NCI-H774 (cell line): Measurements from ENCODE around the gene GADD45G.

Experiments used
- DNase-seq: peaks from one replicate; lab custom pipeline; 2025; lab: John Stamatoyannopoulos, UW

The GADD45G gene

DNA sequence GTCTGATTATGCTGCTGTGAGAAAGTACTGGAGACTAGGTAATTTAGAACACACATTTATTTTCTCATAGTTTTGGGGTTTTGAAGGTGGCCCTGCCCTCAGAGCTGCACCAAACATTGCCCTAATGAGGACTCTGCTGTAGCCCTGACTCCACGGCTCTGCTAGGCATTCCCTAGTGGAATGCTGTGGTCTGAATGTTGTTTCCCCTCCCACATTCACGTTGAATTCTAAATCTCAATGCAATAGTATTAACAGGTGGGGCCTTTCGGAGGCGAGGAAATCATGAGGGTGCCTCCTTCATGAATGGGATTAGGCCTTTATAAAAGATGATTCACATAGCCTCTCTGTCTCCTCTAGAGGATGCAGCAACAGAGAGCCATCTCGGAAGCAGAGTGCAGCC lies 25.7 kb downstream of the GADD45G start:
- no peak for DNase-seq

DNA sequence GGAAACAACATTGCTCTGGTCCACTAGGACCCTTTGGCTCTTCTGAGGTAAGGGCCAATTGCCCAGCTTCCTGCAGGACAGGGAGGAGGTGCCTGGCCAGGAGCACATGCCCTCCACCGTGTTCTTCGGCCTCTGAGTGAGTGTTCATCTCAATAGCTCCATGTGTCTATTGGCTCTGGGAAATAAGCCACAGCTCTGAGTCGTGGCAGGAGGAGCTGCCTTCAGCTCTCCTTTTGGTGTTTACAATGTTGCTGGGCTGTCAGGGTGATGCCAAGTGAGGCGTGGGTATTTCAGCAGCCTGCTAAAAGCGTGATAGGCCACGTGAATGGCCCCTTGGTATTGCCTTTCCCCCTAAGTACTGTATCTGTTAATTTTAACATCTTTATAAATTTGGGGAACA lies 26.6 kb downstream of the GADD45G start:
- no peak for DNase-seq

DNA sequence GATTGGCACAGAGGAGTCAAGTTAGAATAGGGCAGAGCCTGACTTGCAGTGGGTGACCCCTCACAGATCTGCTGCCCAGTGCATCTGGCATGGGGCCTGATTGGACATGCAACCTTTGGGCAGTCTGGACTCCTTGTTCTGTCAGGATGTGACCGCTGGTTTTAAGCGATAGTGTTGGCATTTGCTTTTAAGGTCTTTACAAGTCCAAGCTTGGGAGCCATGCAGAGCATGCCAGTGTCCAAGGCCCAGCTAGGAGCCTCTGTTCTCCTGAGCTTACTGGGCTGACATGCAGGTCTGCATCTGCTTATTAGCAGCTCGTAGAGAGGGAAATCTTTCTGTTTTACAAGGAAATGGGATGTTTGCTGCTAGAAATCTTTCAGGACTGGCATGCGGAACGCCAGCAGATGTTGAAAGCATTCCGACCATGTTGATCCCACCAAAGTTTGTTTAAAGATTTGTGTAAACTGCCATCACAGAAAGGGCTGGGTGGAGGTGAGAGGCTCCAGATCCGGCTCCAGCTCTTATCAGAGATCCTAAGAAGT lies 27.5 kb downstream of the GADD45G start:
- DNase-seq, result no peak

DNA sequence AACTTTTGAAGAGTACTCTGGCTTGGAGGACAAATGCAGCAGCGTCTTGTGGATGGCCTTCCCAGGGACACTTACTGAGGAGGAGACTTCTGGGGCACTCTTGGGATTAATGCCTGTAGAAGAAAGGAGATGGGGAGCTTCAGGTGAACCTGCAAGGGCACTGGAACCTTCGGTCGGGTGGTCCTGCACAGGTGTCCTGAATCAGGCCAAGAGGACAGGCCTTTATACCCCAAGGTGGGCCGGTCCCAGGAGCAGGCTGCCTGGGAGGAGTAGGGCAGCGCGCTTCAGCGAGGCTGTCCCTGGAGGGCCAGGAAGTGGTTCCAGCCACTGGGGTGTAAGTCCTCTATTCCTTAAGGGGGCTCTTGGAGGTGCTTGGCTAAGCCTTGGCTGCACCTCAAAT lies 27.9 kb downstream of the GADD45G start:
- DNase-seq, result no peak

DNA sequence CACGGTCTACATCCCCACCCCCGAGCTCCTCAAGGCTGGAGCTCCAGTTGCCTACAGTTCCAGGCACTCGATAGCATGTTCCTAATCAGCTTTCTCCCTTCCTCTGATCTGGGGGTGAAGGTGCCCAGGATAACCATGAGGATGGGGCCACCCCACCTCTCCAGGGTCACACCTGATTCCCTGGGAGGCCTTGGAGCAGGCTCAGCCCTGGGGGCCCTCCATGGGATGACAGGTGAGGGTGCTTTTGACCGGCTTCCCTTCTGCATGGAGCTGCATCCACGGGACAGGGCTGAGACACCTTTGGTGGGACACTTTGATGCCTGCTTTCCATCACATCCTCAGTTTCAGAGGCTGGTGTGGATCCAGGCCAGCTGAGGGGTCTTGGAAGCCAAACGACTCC lies 28.6 kb downstream of the GADD45G start:
- DNase-seq, result no peak

DNA sequence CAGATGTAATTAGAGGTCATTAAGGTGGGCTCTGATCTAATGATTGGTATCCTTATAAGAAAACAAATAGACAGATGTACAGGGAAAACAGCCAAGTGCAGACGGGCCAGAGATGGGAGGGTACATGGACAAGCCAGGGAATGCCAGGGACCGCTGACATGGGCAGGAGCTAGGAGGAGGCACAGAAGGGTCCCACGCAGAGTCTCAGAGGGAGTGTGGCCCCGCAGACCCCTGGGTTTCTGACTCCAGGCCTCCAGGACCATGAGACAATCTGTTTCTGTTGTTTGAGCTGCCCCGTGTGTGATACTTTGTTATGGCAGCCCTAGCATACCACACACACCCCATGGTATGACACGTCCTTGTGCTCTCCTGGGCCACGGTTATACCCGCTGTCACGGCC lies 29.1 kb downstream of the GADD45G start:
- DNase-seq, result no peak

DNA sequence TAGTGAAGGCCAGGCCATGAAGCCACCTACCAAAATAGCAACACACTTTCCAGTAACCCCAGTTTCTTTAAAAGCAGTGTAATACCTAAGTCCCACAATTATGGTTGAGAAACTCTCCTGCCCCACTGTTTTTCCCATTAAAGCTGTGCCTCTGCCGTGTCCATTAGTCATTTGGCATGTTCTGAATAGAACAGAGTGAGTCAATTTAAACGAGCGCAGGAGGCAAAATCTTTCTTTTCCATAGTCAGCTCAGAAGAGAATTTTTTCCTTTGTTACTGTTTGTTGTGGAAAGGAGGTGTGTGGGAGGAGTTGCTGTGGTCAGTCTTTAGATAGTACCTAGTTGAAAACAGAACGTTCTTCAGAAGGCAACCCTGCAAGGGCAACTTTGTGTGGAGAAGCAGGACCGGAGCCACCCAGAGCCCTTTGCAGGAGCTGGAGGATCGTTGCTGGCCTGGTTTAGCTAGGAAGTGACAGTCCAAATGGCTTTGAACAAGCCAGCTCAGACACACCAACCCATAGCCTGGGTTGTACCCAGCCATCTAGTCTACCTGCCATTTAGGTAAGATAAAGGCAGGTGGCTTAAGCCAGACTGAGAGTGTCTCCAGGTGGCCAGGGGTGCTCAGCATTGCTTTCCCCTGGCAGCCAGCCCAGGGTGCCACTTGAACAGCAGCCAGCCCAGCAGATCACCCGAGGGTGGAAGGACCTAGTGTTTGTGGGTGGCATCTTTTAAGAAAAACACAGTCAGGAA lies 30.4 kb downstream of the GADD45G start:
- peak; percentile 79 for DNase-seq

DNA sequence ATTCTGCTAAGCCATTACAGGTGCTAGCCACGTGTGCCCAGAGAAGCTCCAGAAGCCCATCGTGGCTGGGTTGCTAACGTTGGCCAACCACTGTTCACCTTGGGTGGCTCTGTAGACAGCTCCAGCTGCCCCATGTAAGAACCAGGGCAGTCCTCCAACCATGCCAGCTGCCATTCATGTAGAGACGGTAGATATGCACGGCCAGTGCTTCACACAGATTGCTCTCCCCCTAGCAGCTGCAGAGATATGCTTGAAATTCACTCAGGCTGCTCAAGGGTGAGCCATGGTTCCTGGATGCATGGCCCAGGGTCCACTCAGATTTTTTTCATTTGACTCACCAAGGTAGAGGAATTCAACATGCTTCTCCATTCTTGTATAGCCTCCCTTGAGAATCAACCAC lies 31.0 kb downstream of the GADD45G start:
- DNase-seq, result peak; percentile 29

DNA sequence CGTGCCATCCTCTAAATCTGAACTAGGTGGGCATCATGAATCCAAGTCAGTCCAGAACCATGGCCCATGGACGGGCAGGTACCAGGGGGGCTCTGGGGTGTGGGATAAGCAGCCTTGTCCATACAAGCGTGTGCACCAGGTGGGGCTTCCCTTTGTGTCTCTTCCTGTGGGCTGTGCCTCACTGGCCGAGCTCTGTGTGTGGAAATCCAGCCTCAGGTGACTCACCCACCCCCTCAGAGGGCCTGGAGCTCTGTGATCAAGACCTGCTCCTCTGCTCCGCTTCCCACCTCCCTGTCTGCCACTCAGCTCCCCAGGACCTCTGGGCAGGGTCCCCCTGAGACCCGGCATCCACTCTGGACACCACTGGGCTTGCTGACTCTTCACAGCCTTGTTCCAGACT lies 33.0 kb downstream of the GADD45G start:
- no peak for DNase-seq

DNA sequence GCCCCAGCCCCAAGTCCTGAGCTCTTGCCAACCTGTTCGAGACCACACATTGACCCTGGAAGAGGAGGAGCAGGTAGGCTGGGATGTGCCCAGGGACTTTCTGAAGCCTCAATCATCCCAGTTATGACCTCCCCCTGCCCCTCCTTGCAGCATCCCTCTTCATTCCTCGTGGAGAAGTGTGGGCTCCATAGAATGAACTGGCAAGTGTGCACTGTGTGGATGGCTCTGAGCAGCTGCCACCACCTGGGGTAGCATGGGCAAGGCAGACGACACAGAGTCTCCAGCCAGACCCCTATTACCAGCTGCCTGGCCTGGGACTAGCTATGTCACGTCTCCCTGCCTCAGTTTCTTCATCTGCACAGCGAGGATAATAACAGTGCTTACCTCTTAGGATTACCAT lies 33.5 kb downstream of the GADD45G start:
- no peak for DNase-seq

DNA sequence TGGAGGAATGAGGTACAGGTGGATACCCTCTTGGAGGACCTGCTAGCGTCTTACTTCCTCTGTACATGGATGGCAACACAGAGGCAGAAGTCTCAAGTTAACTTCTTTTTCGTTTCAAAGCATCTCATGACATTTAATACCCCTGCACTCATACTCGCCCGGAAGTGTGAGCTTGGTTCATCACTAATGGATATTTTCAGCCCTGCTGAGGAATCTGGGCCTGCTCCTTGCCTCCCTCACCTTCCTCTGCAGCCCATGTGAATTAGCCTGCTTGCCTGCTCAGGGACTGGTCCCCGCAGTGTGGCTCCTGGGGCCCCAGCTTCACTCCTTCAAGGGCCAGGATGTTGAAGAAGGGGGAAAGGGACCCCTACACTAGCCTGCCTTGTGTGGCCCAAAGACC lies 34.1 kb downstream of the GADD45G start:
- DNase-seq, result no peak

DNA sequence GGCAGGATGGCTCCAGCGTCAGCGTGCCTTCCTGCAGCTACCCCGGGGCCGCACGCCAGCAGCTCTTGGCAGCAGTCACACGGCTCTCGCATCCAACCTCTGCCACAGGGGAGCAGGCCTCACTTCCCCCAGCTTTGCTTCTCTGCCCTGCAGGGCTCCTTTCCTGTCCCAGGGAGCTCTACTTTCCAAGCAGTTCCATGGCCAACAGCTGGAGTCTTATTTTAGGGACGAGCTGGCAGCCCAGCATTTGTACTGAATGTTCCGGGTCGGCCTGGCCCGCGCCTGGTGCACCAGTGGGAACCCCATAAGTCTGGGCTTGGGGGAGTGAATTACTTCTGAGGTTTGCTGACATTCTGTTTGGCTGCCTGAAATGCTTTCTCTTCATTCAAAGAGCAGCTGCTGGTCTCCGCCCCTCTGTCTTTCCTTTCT lies 34.6 kb downstream of the GADD45G start:
- no peak for DNase-seq

DNA sequence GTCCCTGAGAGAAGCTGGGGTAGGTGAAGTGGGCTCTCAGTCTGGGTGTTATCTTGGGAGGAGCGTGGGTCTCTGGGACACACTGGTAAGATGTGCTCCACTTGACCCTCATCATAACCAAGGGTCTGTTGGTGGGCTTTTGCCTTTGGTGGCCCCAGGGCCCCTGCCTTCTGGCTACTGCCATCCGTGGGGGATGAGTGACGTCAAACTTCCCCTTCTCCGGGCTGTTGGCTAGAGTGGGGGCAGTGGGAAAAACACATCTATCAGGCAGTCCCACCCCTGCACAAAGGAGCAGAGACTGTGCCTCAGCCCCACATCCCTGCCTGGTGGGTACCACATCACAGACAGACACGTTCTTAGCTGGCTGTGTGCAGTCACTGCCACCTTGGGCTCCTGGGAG lies 35.1 kb downstream of the GADD45G start:
- DNase-seq, result no peak

DNA sequence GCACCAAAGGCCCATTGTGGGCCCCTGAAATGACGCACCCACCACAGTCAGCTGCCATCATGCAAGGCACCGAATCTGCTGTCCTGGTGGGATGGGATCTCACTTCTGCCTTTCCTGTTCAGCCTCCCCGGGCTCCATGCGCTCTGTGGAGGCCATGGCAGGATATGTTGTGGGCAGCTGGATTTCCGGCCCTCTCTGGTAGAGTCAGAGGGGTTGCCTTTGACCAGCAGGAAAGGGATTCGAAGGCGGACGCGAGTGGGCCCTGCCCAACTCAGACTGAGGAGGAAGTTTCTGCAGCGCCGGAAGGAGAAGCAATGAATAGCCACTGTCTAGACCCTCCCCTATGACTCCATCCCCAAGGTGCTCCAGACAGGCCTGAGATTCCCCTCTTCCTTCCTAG lies 35.5 kb downstream of the GADD45G start:
- no peak for DNase-seq

DNA sequence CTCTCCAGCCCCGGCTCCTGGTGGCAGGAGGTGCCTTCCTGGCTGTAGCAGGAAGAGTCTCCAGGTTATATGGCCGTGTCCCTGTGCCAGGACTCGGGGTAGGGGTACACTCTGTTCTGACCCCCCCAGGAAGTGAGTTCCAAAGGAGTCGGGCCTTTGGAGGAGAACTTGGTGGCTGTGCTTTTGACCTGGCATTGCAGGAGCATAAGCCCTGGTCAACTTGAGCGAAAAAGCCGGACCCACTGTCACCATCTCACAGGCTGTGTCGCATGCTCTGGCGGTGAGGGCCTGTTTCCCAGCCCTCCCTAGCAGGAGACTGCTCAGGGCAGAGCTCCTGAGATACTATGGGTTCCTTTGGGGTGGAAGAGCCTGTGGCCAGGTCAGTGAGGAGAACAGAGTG lies 36.0 kb downstream of the GADD45G start:
- no peak for DNase-seq

DNA sequence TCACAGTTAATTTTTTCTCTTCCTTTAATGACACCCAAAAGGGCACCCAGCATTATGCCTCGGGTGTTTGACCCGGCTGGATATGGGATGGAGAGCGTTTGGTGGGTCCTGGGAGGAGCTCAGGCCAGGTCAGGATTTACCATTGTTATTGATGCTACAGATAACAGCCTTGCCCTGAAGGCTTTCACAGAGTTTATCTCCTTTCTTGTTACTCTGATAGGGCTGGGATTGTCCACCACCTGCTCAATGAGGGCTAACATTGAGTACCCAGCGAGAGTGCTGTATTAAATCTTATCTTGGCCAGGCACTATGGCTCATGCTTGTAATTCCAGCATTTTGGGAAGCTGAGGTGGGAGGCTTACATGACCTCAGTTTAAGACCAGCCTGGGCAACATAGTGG lies 37.2 kb downstream of the GADD45G start:
- DNase-seq, result no peak

DNA sequence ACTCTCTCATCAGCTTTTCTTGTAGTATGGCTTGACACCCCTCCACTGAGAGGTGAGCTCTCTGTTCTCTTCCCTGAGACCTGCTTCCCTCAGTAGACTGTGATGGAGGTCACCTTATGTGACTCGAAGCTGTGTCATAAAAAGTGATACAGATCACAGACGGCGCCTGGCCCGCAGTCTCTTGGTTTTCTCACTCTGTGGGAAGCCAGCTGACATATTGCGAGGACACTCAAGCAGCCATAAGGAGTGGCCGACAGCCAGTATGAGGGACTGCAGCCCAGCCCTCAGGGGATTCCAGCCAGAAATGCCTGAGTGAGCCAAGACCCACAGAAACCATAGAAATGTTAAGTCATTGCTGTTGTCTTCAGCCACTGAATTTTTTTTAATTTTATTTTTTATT lies 38.0 kb downstream of the GADD45G start:
- DNase-seq, result no peak

DNA sequence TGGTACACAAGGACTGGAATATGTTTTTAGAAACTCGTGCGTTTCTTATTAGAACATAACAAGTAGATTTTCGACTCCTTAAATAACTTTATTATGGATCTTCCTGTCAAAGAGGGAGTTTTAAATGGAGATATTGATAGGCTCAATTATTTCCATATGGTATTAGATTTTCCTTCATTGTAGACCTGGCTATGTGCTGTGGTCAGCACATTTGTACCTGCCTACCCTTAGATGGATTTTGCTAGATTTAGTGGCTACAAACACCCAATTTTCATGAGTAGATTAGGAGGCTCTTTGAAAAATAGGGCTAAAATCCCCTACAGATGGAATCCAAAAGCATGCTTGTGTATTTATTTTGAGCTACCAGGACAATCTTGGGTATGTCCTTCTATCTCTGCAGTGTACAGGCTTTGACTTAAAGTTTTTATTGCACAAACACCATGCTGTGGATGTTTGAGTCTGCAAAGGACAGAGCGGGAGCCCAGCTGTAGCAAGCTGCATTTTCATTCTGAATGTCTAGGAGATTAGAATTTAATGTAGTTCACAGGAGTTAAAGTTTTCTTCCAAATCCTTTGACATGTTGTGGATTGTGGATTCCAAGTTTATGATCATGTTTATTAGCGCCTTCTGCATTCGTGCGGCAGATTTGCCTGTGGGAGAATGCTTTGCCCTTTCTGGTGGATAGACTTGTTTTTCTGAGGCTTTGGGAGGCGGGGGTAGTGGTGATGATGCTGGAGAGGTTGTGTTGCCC lies 41.6 kb downstream of the GADD45G start:
- DNase-seq, result no peak

DNA sequence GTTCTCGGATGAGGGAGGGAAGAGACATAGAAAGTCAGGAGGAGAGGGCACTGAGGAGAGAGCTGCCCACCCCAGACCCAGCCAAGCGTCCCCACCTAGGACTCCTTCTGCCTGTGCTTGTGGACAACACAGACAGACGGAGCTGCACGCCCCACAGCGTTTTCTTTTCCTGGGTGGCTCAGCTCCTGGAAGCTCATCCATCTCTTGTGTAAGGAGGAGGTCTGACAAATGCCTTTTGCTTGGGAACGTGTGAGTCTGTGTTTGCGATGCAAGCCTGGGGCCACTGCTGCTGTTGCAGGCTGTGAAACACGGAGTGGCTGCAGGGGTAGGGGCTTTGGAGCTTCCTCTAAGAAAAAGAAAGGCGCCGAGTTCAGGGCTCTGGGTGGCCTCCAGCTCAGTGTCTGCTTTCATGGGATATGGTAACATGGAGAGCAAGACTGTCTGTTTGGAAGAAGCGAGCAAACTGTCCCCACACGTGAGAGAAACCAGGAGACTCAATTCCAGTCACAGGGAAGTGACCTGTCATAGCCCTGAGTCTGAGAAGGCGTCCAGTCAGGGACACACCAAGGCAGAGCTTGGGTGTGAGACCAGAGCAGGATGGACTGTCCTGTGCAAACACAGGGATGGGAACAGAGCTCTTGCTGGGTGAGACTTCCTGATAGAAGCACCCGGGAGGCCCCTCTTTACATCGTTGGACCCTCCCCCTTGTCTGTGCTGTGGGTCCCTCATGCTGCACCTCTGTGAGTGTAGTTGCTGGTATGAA lies 42.7 kb downstream of the GADD45G start:
- no peak for DNase-seq

DNA sequence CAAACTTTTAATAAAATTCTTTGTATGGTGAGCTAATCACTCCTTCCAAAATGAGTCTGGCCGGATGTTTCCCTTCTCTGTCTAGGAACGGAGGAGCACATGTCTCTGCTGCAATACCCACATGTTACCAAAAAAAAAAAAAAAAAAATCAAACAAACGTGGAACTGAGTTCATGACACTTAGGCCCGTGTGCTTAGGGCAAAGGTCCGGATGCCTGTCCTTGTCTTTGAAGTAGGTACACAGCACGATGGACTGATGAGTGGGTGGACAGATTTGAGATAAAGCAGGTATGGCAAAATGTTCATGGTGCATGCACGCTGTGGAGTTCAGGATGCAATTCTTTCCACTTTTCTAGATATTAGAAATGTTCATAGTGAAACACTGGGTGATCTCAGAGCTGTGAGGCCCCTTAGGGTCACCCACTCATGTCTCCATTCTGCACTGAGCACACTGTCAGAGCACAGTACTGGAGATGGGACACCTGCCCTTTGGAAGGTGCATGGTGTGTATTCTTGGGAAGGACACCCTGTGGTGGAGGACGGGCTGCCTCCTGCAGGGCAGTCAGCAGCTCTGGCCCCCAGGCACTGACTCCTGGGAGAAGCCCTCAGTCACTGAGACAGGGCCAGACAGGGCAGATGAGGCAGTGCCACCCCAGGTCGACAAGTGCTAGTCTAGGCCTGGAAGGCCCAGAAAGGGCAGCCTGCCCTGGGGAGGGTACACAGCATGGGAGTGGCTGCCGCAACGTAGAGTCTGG lies 43.6 kb downstream of the GADD45G start:
- no peak for DNase-seq

DNA sequence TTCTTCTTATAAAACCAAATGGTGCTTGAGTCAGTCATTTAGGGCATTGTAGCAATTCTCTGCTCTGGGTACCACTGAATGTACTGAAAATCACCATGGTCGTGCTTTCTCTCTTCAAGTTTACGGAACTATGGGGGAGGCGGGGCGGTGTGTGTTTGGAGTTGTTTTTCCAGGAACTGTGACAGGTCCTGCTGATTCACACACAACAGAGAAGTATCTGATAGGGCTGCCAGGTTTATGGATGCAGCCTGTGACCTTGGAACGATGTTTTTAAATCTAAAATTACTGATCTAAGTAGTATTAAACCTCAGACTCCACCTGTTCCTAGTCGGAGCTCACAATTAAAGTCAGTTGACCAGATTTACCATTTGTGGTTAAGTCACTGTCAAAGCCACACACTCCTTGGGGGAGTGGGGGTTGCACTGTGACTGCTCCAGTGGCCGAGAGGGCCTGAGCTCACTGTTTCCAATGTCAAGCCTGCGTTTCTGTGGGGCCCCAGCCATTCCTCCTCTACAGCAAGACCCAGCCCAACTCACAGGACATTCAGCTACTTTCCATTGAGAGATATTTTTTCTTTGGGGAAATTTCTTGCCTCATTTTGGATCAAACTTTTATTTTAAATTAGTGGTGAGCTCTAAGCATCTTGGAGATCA lies 44.4 kb downstream of the GADD45G start:
- no peak for DNase-seq
